Tibial nerve (tissue), 3 donors: ENCODE results near the gene KLRF1.

Source experiments
- CTCF ChIP-seq, 5 experiments: fragments of 200-600 bp in 3 of 5; fragments of 450-650 bp in 2 of 5; sonication (generic) in 3 of 5; IDR thresholded peaks; one replicate each; pipeline ENCODE4 v1.5.1; 2016 to 2019; ENCODE audit warnings: antibody characterized with exemption in 5 of 5, mild to moderate bottlenecking in 3 of 5, moderate library complexity in 2 of 5
- POLR2A ChIP-seq, 2 donors: fragments of 450-650 bp; IDR thresholded peaks; one replicate each; pipeline ENCODE4 v1.6.1; 2017; ENCODE audit warnings: antibody characterized with exemption in 2 of 2, mild to moderate bottlenecking in 2 of 2, moderate library complexity in 2 of 2

DNA sequence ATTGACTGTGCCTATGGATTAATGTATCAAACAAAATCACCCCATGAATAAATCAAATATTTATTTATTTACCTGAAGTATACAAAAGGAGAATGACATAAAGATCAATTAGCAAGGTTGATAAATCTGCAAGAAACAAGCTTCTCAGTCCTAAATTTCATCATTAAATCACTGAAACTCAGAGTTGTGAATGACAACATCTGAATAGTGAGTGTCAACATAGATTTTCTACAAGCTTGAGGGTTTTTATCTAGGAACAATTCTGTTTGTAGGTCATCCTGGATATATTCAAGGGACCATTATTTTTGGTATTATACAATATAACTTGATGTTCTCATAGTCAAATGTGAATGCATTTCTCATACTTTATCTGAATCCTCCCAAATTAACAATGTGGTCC, 17.4 kb upstream of the KLRF1 start:
- TF ChIP-seq CTCF (IDR thresholded peaks at IDR 0.05) (no peak), POLR2A (IDR thresholded peaks at IDR 0.05) (no peak)
